MCF 10A (cell line): Measurements from ENCODE around the gene ACSL1. TPM values are rescaled to one million over a fixed set of nuclear protein-coding genes. Genes with fewer than 3 reads are reported as not detected.
A peak's percentile ranks its signal among the peaks of the same experiment; 100 is the strongest.
"Not testable (repeated sequence)": the region's sequence is repeated elsewhere in the genome, so short reads cannot be mapped to it uniquely, and the experiment has no call there.

Source experiments
- BruUV-seq: library from RNA; stranded (reverse); fragments of 400-500 nt; replicated peaks from 2 replicates; lab custom pipeline; 2021; lab: Mats Ljungman, UMichigan
- CTCF ChIA-PET: fragments of 300-600 bp; sonication (Branson Sonifier 250); formaldehyde crosslinking; extraction: SDS; loops from one replicate; lab custom pipeline; 2021; ENCODE audit warnings: antibody characterized with exemption, inconsistent platforms; lab: Yijun Ruan, JAX
- POLR2A ChIA-PET: fragments of 300-600, 350-650 bp; sonication (Branson Sonifier 250); formaldehyde crosslinking; extraction: SDS; loops from one replicate; lab custom pipeline; 2020; ENCODE audit warnings: antibody characterized with exemption, inconsistent platforms; lab: Yijun Ruan, JAX
- DNase-seq: peaks from one replicate; pipeline ENCODE4 v3.0.0-alpha.2; 2018; ENCODE audit not compliant: unreplicated experiment
- H3K27ac Mint-ChIP-seq: one replicate; pipeline ENCODE4 v1.8.0; 2022; ENCODE audit warnings: mild to moderate bottlenecking, low read depth, mixed read lengths; ENCODE audit not compliant: unreplicated experiment
- H3K27me3 Mint-ChIP-seq: one replicate; pipeline ENCODE4 v1.8.0; 2022; ENCODE audit warnings: mixed read lengths; ENCODE audit not compliant: insufficient read depth, unreplicated experiment
- H3K36me3 Mint-ChIP-seq: one replicate; pipeline ENCODE4 v1.8.0; 2022; ENCODE audit warnings: mild to moderate bottlenecking, moderate library complexity, mixed read lengths; ENCODE audit not compliant: insufficient read depth, unreplicated experiment
- H3K4me1 Mint-ChIP-seq: one replicate; pipeline ENCODE4 v1.8.0; 2022; ENCODE audit warnings: mixed read lengths; ENCODE audit not compliant: insufficient read depth, unreplicated experiment
- H3K4me3 Mint-ChIP-seq: one replicate; pipeline ENCODE4 v1.8.0; 2022; ENCODE audit warnings: mild to moderate bottlenecking, moderate library complexity, mixed read lengths; ENCODE audit not compliant: unreplicated experiment
- H3K9me3 Mint-ChIP-seq: one replicate; pipeline ENCODE4 v1.8.0; 2022; ENCODE audit warnings: mixed read lengths; ENCODE audit not compliant: unreplicated experiment
- CTCF ChIP-seq: fragments of 200-600 bp; IDR thresholded peaks from one replicate; pipeline ENCODE4 v1.8.0; 2022; ENCODE audit warnings: antibody characterized with exemption, mild to moderate bottlenecking; ENCODE audit not compliant: unreplicated experiment
- intact Hi-C: fragments of 100-400 bp; cut with micrococcal nuclease; formaldehyde crosslinking; loops from 2 replicates; pipeline ENCODE4 v1.14.1; 2022
- total RNA-seq: library from RNA; stranded (reverse); gene quantifications from 2 replicates; pipeline ENCODE4 v1.2.3, GENCODE V29; 2022

ACSL1 gene
- total RNA-seq, 1 experiment from 2014 or later: 105 TPM

DNA sequence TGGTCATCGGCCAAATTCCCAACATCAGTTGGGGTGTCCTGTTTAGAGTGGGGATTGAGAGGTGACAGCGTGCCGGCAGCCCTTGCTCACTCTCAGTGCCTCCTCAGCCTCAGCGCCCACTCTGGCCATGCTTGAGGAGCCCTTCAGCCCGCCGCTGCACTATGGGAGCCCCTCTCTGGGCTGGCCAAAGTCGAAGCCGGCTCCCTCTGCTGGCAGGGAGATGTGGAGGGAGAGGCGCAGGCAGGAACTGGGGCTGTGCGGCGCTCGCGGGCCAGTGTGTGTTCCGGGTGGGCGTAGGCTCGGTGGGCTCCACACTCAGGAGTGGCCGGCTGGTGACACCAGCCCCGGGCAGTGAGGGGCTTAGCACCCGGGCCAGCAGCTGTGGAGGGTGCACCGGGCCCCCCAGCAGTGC, 84.8 kb downstream of the ACSL1 start:
- ChIA-PET POLR2A (no interaction called here), CTCF (no interaction called here)
- intact Hi-C loops: no loop called here
- Mint-ChIP-seq H3K9me3 (no peaks in the 10 kb centered on the region), H3K27me3 (no peaks in the 10 kb centered on the region), H3K27ac (no peak overlapping the region), H3K4me1 (peaks cover 1% of the 10 kb centered on the region), H3K36me3 (peaks cover 4% of the 10 kb centered on the region), H3K4me3 (no peak overlapping the region)
- BruUV-seq: no TSS peak
- TF ChIP-seq CTCF: no peak
- no peak for DNase-seq

DNA sequence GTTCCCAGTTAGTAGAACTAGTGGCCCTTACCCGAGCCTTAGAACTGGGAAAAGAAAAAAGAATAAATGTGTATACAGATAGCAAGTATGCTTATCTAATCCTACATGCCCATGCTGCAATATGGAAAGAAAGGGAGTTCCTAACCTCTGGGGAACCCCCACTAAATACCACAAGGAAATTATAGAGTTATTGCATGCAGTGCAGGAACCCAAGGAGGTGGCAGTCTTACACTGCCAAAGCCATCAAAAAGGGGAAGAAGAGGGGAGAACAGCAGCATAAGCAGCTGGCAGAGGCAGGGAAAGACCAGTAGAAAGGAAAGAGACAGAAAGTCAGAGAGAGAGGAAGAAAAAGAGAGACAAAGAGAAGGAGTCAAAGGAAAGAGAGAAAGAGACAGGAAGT, 86.2 kb downstream of the ACSL1 start:
- H3K27me3 Mint-ChIP-seq, H3K36me3 Mint-ChIP-seq, CTCF ChIA-PET, H3K27ac Mint-ChIP-seq, H3K4me1 Mint-ChIP-seq, H3K9me3 Mint-ChIP-seq, DNase-seq, POLR2A ChIA-PET, H3K4me3 Mint-ChIP-seq, BruUV-seq: not testable (repeated sequence)
- intact Hi-C loops: loop anchor here (10.0 kb wide), 1 partner anchor 475 kb away; no protein-coding TSS in a partner anchor

DNA sequence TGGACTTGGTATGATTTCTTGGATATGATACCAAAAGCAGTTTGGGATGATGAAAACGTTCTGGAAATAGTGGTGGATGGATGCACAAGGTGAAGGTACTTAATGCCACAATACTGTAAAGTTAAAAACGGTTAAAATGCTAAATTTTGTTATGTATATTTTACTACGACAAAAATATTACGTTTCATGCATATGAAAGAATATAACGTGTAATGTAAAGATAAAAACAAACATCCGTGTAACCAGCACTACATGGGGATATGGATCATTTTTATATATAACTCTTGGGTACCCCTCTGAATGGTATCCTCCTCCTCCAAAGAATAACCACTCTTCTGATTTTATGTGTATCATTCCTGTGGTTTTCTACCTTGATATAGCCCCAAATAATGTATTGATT, 91.0 kb downstream of the ACSL1 start:
- Mint-ChIP-seq H3K36me3 (no peaks in the 10 kb centered on the region), H3K9me3 (no peaks in the 10 kb centered on the region), H3K4me1 (peaks cover 23% of the 10 kb centered on the region), H3K4me3 (peak overlapping the region; percentile 87), H3K27ac (peak overlapping the region; percentile 73), H3K27me3 (no peaks in the 10 kb centered on the region)
- CTCF ChIA-PET: interaction anchor here (0.6 to 2.4 kb wide), 5 partner anchors 11 to 361 kb away, joined by 3 to 10 read pairs (median 4); no protein-coding TSS in a partner anchor
- POLR2A ChIA-PET: interaction anchor here (0.6 to 4.6 kb wide), 26 partner anchors 8 to 473 kb away, joined by 3 to 53 read pairs (median 4); partner anchors contain the start of genes CASP3 and PRIMPOL
- intact Hi-C loops: loop anchor here (1.0 to 10.0 kb wide), 4 partner anchors 46 to 470 kb away; partner anchors contain the start of genes CASP3, IRF2 and PRIMPOL
- DNase-seq: no peak
- TF ChIP-seq CTCF: no peak
- TSS peak; percentile 59 for BruUV-seq

- BruUV-seq: TSS peak; percentile 58
- intact Hi-C loops: loop anchor here (1.0 to 10.0 kb wide), 6 partner anchors 46 to 469 kb away; partner anchors contain the start of genes CASP3, IRF2 and PRIMPOL
- DNase-seq: peak; percentile 98
- H3K27me3 Mint-ChIP-seq: no peaks in the 10 kb centered on the region
- no peak for TF ChIP-seq CTCF
- peaks cover 26% of the 10 kb centered on the region for H3K4me1 Mint-ChIP-seq
- CTCF ChIA-PET: interaction anchor here (0.6 to 2.4 kb wide), 6 partner anchors 12 to 361 kb away, joined by 3 to 10 read pairs (median 4); no protein-coding TSS in a partner anchor
- POLR2A ChIA-PET: interaction anchor here (0.6 to 4.6 kb wide), 33 partner anchors 9 to 1264 kb away, joined by 3 to 53 read pairs (median 4); partner anchors contain the start of genes CASP3 and PRIMPOL
- no peaks in the 10 kb centered on the region for H3K9me3 Mint-ChIP-seq
- H3K4me3 Mint-ChIP-seq: peak within 1 kb of the TSS; percentile 87
- peak within 1 kb of the TSS; percentile 73 for H3K27ac Mint-ChIP-seq
- H3K36me3 Mint-ChIP-seq: no peaks in the 10 kb centered on the region
Measured at GRCh38 chr4:184733654-184734524, 91.9 kb downstream of the ACSL1 start, which contains the start of gene CENPU. Gene CENPU (minus strand): TSS chr4:184734096. CDS start chr4:184734062, 34 bp downstream.
